Fibroblast of skin of right biceps (primary cell): Measurements from ENCODE around the gene CMSS1.

ENCODE experiments used
- DNase-seq: peaks from one replicate; pipeline ENCODE4 v3.0.0-alpha.2; 2013

Gene CMSS1

GRCh38 chr3:99875929-99876841, 58.5 kb downstream of the CMSS1 start:
- DNase-seq: peak; percentile 90

GRCh38 chr3:99877031-99877579, 59.4 kb downstream of the CMSS1 start:
- peak; percentile 54 for DNase-seq

- peak; percentile 93 for DNase-seq
Observed at GRCh38 chr3:99878005-99878404, 60.3 kb downstream of the CMSS1 start.

- DNase-seq: no peak
Observed at GRCh38 chr3:99879275-99879674, 61.6 kb downstream of the CMSS1 start.

- no peak for DNase-seq
Observed at GRCh38 chr3:99881121-99881524, 63.5 kb downstream of the CMSS1 start.

GRCh38 chr3:99882436-99883137, 64.9 kb downstream of the CMSS1 start:
- no peak for DNase-seq

GRCh38 chr3:99883138-99883461, 65.4 kb downstream of the CMSS1 start:
- no peak for DNase-seq

GRCh38 chr3:99883693-99884092, 66.0 kb downstream of the CMSS1 start:
- DNase-seq: no peak

- DNase-seq: no peak
Observed at GRCh38 chr3:99884484-99884883, 66.8 kb downstream of the CMSS1 start.

GRCh38 chr3:99885085-99885484, 67.4 kb downstream of the CMSS1 start:
- DNase-seq: no peak

- no peak for DNase-seq
Observed at GRCh38 chr3:99885851-99886250, 68.2 kb downstream of the CMSS1 start.

GRCh38 chr3:99891610-99892285, 74.1 kb downstream of the CMSS1 start:
- no peak for DNase-seq

GRCh38 chr3:99892332-99892731, 74.7 kb downstream of the CMSS1 start:
- DNase-seq: no peak

- DNase-seq: peak; percentile 76
Observed at GRCh38 chr3:99895131-99895696, 77.6 kb downstream of the CMSS1 start.

- peak; percentile 99 for DNase-seq
Observed at GRCh38 chr3:99895703-99896441, 78.2 kb downstream of the CMSS1 start.

GRCh38 chr3:99896482-99896881, 78.8 kb downstream of the CMSS1 start:
- no peak for DNase-seq

GRCh38 chr3:99899603-99900002, 81.9 kb downstream of the CMSS1 start:
- no peak for DNase-seq

GRCh38 chr3:99900248-99900647, 82.6 kb downstream of the CMSS1 start:
- DNase-seq: no peak

- peak; percentile 95 for DNase-seq
Observed at GRCh38 chr3:99901200-99901926, 83.7 kb downstream of the CMSS1 start.

- DNase-seq: peak; percentile 59
Observed at GRCh38 chr3:99902091-99902490, 84.4 kb downstream of the CMSS1 start.

- no peak for DNase-seq
Observed at GRCh38 chr3:99903869-99904268, 86.2 kb downstream of the CMSS1 start.
